ENCODE results near the gene ELOB. TPM values are rescaled to one million over a fixed set of nuclear protein-coding genes. Genes with fewer than 3 reads are reported as not detected.
A peak's percentile ranks its signal among the peaks of the same experiment; 100 is the strongest.

ELOB gene
- total RNA-seq, 1 donor from 2014 or later = 311 TPM

GRCh38 chr16:2787961-2788360, 10.9 kb upstream of the ELOB start:
- no peak overlapping the region for H3K4me3 ChIP-seq (ENCODE audit: low read depth, low read length)
- no peak for DNase-seq (ENCODE audit: low read depth)
- no peak for TF ChIP-seq CTCF (conservative IDR thresholded peaks at IDR 0.05; ENCODE audit: low read depth, low read length)

- no peak for TF ChIP-seq CTCF (conservative IDR thresholded peaks at IDR 0.05; ENCODE audit: low read depth, low read length)
- DNase-seq (ENCODE audit: low read depth) = no peak
- H3K4me3 ChIP-seq (ENCODE audit: low read depth, low read length) = no peak within 1 kb of the TSS
Measured at GRCh38 chr16:2787406-2787805, 10.3 kb upstream of the ELOB start, which contains the start of gene PRSS33. Gene PRSS33 (minus strand): TSS chr16:2787560. CDS start chr16:2786547, 1,013 bp downstream.

- DNase-seq (ENCODE audit: low read depth) = no peak
- no peak overlapping the region for H3K4me3 ChIP-seq (ENCODE audit: low read depth, low read length)
- no peak for TF ChIP-seq CTCF (conservative IDR thresholded peaks at IDR 0.05; ENCODE audit: low read depth, low read length)
Measured at GRCh38 chr16:2786826-2787151, 9.7 kb upstream of the ELOB start.

- no peak for DNase-seq (ENCODE audit: low read depth)
- H3K4me3 ChIP-seq (ENCODE audit: low read depth, low read length) = no peak overlapping the region
- TF ChIP-seq CTCF (conservative IDR thresholded peaks at IDR 0.05; ENCODE audit: low read depth, low read length) = no peak
Measured at GRCh38 chr16:2786061-2786825, 9.2 kb upstream of the ELOB start.

GRCh38 chr16:2785101-2785991, 8.3 kb upstream of the ELOB start:
- H3K4me3 ChIP-seq (ENCODE audit: low read depth, low read length) = peak overlapping the region; percentile 26
- DNase-seq (ENCODE audit: low read depth) = no peak
- TF ChIP-seq CTCF (conservative IDR thresholded peaks at IDR 0.05; ENCODE audit: low read depth, low read length) = no peak

- H3K4me3 ChIP-seq (ENCODE audit: low read depth, low read length) = peak overlapping the region; percentile 26
- no peak for TF ChIP-seq CTCF (conservative IDR thresholded peaks at IDR 0.05; ENCODE audit: low read depth, low read length)
- no peak for DNase-seq (ENCODE audit: low read depth)
Measured at GRCh38 chr16:2784358-2785100, 7.4 kb upstream of the ELOB start.

Data from epithelial cell of proximal tubule (primary cell).